Hepatocyte (in vitro differentiated cells): ENCODE measurements around the gene VPS13D.

Experiments used
- EZH2 ChIP-seq: fragments of 200-600 bp; sonication (generic); IDR thresholded peaks from 2 replicates; pipeline ENCODE4 v1.6.1; 2016; ENCODE audit warnings: antibody characterized with exemption, mild to moderate bottlenecking, borderline replicate concordance
- EZH2phosphoT487 ChIP-seq: fragments of 200-600 bp; sonication (generic); IDR thresholded peaks from one replicate; pipeline ENCODE4 v1.6.1; 2018; ENCODE audit warnings: antibody characterized with exemption, mild to moderate bottlenecking, low read depth, moderate library complexity; ENCODE audit not compliant: unreplicated experiment, severe bottlenecking
- TF ChIP-seq, protein P1 (sequence below): fragments of 200-600 bp; sonication (generic); IDR thresholded peaks from 2 replicates; pipeline ENCODE4 v1.5.1; 2016; ENCODE audit warnings: antibody characterized with exemption, mild to moderate bottlenecking; ENCODE audit not compliant: poor library complexity

DNA sequence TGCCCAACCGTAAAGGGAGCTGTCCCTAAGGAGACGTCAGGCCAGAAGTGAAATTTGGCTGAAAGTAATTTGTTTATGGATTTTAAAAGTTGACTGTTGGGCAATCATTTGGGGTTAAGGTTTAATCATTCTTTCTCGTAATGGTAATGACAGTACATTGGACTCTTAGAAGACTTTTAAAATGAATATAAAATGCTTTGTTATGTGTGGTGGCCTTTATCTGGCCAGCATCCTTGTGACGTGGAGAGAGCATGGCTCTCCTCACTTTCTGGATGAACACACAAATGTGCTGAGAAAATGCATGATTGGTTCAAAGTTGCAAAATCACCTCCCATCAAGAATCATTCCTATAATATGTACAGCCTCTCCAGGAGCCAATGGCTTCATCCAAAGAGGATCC, 227.9 kb downstream of the VPS13D start:
- TF ChIP-seq, protein P1, sequence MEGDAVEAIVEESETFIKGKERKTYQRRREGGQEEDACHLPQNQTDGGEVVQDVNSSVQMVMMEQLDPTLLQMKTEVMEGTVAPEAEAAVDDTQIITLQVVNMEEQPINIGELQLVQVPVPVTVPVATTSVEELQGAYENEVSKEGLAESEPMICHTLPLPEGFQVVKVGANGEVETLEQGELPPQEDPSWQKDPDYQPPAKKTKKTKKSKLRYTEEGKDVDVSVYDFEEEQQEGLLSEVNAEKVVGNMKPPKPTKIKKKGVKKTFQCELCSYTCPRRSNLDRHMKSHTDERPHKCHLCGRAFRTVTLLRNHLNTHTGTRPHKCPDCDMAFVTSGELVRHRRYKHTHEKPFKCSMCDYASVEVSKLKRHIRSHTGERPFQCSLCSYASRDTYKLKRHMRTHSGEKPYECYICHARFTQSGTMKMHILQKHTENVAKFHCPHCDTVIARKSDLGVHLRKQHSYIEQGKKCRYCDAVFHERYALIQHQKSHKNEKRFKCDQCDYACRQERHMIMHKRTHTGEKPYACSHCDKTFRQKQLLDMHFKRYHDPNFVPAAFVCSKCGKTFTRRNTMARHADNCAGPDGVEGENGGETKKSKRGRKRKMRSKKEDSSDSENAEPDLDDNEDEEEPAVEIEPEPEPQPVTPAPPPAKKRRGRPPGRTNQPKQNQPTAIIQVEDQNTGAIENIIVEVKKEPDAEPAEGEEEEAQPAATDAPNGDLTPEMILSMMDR: no peak
- TF ChIP-seq EZH2 (no peak), EZH2phosphoT487 (no peak)
